Measurements from ENCODE around the gene PRSS36.

- no peak for TF ChIP-seq POLR2A (IDR thresholded peaks at IDR 0.05)
- no peak for TF ChIP-seq CTCF (IDR thresholded peaks at IDR 0.05)
- TF ChIP-seq POLR2AphosphoS5 (IDR thresholded peaks at IDR 0.05): peak in 1 of 3 donors; percentile 54
- TF ChIP-seq EP300 (IDR thresholded peaks at IDR 0.05): no peak
These were observed 18.0 kb downstream of the PRSS36 start for GRCh38 chr16:31131841-31132271.
